Measurements from ENCODE around the gene HPS1.

DNA sequence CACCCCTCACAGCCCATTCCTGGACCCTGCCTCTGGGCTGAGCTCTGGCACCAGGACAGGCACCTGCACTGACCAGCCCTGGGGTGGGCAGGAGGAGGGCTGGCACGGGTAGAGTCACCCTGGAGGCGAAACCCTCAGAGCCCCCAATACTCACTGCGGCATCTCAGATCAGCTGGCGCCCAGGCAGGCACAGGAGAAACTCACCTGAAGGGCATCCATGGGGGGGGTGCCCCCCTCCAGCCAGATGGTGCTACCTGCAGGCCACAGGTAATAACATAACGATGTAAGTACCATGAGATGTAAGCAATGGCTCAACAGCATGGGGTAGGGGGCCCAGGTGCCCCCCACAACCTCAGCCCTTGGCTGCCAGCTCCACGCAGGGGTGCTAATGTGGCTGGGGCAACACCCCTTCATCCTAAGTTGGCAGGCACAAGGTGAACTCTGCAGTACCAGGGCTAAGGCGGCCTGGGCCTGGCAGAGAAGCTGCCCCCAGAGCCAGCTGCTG is 19.7 kb downstream of the HPS1 start:
- no peak for TF ChIP-seq CTCF (conservative IDR thresholded peaks at IDR 0.05)
- no peak for TF ChIP-seq ZFX (IDR thresholded peaks at IDR 0.05)

Measured in C4-2B (cell line).